ENCODE measurements around the gene BRIP1.
"Not testable (repeated sequence)": the region's sequence is repeated elsewhere in the genome, so short reads cannot be mapped to it uniquely, and the experiment has no call there.

The BRIP1 gene

GRCh38 chr17:61862975-61863800 is at the start of gene BRIP1:
Gene BRIP1, minus strand, starts transcription at chr17:61863528. Its CDS starts 1,989 bp downstream, at chr17:61861539.
- peak; percentile 93 for DNase-seq

GRCh38 chr17:61908292-61909037 is 45.1 kb upstream of the BRIP1 start:
- no peak for DNase-seq

- DNase-seq, result no peak
Observed at GRCh38 chr17:61907361-61907760, 44.0 kb upstream of the BRIP1 start.

GRCh38 chr17:61904094-61904710 is 40.9 kb upstream of the BRIP1 start:
- DNase-seq, result no peak

GRCh38 chr17:61903251-61903650 is 39.9 kb upstream of the BRIP1 start:
- no peak for DNase-seq

GRCh38 chr17:61897548-61898180 is 34.3 kb upstream of the BRIP1 start:
- no peak for DNase-seq

- no peak for DNase-seq
Observed at GRCh38 chr17:61895391-61895790, 32.1 kb upstream of the BRIP1 start.

- not testable (repeated sequence) for DNase-seq
Observed at GRCh38 chr17:61894310-61894709, 31.0 kb upstream of the BRIP1 start.

- not testable (repeated sequence) for DNase-seq
Observed at GRCh38 chr17:61887733-61888132, 24.4 kb upstream of the BRIP1 start.

- not testable (repeated sequence) for DNase-seq
Observed at GRCh38 chr17:61885865-61886264, 22.5 kb upstream of the BRIP1 start.

- no peak for DNase-seq
Observed at GRCh38 chr17:61884864-61885263, 21.5 kb upstream of the BRIP1 start.

- DNase-seq, result no peak
Observed at GRCh38 chr17:61880589-61881102, 17.3 kb upstream of the BRIP1 start.

- DNase-seq, result no peak
Observed at GRCh38 chr17:61878984-61879612, 15.8 kb upstream of the BRIP1 start.

- no peak for DNase-seq
Observed at GRCh38 chr17:61878520-61878919, 15.2 kb upstream of the BRIP1 start.

GRCh38 chr17:61877837-61878236 is 14.5 kb upstream of the BRIP1 start:
- no peak for DNase-seq

GRCh38 chr17:61875804-61876203 is 12.5 kb upstream of the BRIP1 start:
- DNase-seq, result no peak

GRCh38 chr17:61875285-61875684 is 12.0 kb upstream of the BRIP1 start:
- no peak for DNase-seq

GRCh38 chr17:61874075-61874474 is 10.7 kb upstream of the BRIP1 start:
- DNase-seq, result no peak

- DNase-seq, result no peak
Observed at GRCh38 chr17:61872099-61872498, 8.8 kb upstream of the BRIP1 start.

- DNase-seq, result no peak
Observed at GRCh38 chr17:61869138-61869537, 5.8 kb upstream of the BRIP1 start.

GRCh38 chr17:61868074-61868473 is 4.7 kb upstream of the BRIP1 start:
- DNase-seq, result no peak

GRCh38 chr17:61867033-61867432 is 3.7 kb upstream of the BRIP1 start:
- no peak for DNase-seq

GRCh38 chr17:61863801-61864126 is 436 bp upstream of the BRIP1 start:
- DNase-seq, result no peak
